H9 (cell line): Measurements from ENCODE around the gene COPB1. TPM values are rescaled to one million over a fixed set of nuclear protein-coding genes. Genes with fewer than 3 reads are reported as not detected.

Experiments
- DNase-seq: peaks from one replicate; pipeline ENCODE4 v3.0.0-alpha.2; 2017
- H2AFZ ChIP-seq: one replicate; pipeline ENCODE4 v1.6.1; 2013; ENCODE audit warnings: mild to moderate bottlenecking, low read length, control low read depth, moderate library complexity
- H2AK5ac ChIP-seq: 2 replicates; pipeline ENCODE4 v1.6.1; 2013; ENCODE audit warnings: low read length, control low read depth, mixed read lengths; ENCODE audit not compliant: insufficient read length
- H2BK120ac ChIP-seq: one replicate; pipeline ENCODE4 v1.6.1; 2013; ENCODE audit warnings: low read depth, mild to moderate bottlenecking, low read length, control low read depth, inconsistent platforms; ENCODE audit not compliant: poor library complexity, severe bottlenecking
- H2BK12ac ChIP-seq: 2 replicates; pipeline ENCODE4 v1.6.1; 2013; ENCODE audit warnings: low read length, control low read depth, mixed read lengths, low read depth; ENCODE audit not compliant: insufficient read length
- H2BK15ac ChIP-seq: 2 replicates; pipeline ENCODE4 v1.6.1; 2013; ENCODE audit warnings: low read depth, low read length, control low read depth
- H2BK20ac ChIP-seq: one replicate; pipeline ENCODE4 v1.6.1; 2013; ENCODE audit warnings: low read depth, mild to moderate bottlenecking, low read length, control low read depth, inconsistent platforms; ENCODE audit not compliant: poor library complexity, severe bottlenecking
- H2BK5ac ChIP-seq: 2 replicates; pipeline ENCODE4 v1.6.1; 2013; ENCODE audit warnings: low read length, control low read depth, mixed read lengths; ENCODE audit not compliant: insufficient read length
- H3K14ac ChIP-seq: 2 replicates; pipeline ENCODE4 v1.6.1; 2013; ENCODE audit warnings: low read length, control low read depth; ENCODE audit not compliant: insufficient read depth
- H3K18ac ChIP-seq: 2 replicates; pipeline ENCODE4 v1.6.1; 2013; ENCODE audit warnings: low read depth, mild to moderate bottlenecking, mixed read lengths, low read length, control low read depth; ENCODE audit not compliant: insufficient read length
- H3K23ac ChIP-seq: 2 replicates; pipeline ENCODE4 v1.6.1; 2013; ENCODE audit warnings: low read length, control low read depth, mixed read lengths, low read depth; ENCODE audit not compliant: insufficient read length
- H3K23me2 ChIP-seq: 2 replicates; pipeline ENCODE4 v1.6.1; 2013; ENCODE audit warnings: low read depth, mild to moderate bottlenecking, mixed read lengths, low read length, control low read depth; ENCODE audit not compliant: insufficient read length, poor library complexity, severe bottlenecking
- H3K27ac ChIP-seq: 2 replicates; pipeline ENCODE4 v1.5.1; 2013; ENCODE audit warnings: low read length, control low read depth, mixed read lengths, low read depth; ENCODE audit not compliant: insufficient read length
- H3K27me3 ChIP-seq: 2 replicates; pipeline ENCODE4 v1.6.1; 2013; ENCODE audit warnings: low read length, control low read depth, inconsistent platforms; ENCODE audit not compliant: insufficient read depth
- H3K4ac ChIP-seq: 2 replicates; pipeline ENCODE4 v1.6.1; 2013; ENCODE audit warnings: low read depth, mild to moderate bottlenecking, control low read depth, inconsistent platforms, low read length, moderate library complexity
- H3K4me1 ChIP-seq: 2 replicates; pipeline ENCODE4 v1.6.1; 2013; ENCODE audit warnings: low read length, control low read depth, inconsistent platforms; ENCODE audit not compliant: insufficient read depth
- H3K4me2 ChIP-seq: 2 replicates; pipeline ENCODE4 v1.6.1; 2013; ENCODE audit warnings: low read length, control low read depth, mixed read lengths; ENCODE audit not compliant: insufficient read length, insufficient read depth
- H3K56ac ChIP-seq: 2 replicates; pipeline ENCODE4 v1.6.1; 2013; ENCODE audit warnings: low read depth, mild to moderate bottlenecking, mixed read lengths, low read length, control low read depth; ENCODE audit not compliant: insufficient read length
- H3K79me1 ChIP-seq: 2 replicates; pipeline ENCODE4 v1.6.1; 2013; ENCODE audit warnings: low read depth, mild to moderate bottlenecking, moderate library complexity, low read length, control low read depth, inconsistent platforms; ENCODE audit not compliant: insufficient read depth, poor library complexity, severe bottlenecking
- H3K79me2 ChIP-seq: 2 replicates; pipeline ENCODE4 v1.6.1; 2013; ENCODE audit warnings: low read length, control low read depth, inconsistent platforms; ENCODE audit not compliant: insufficient read depth
- H3K9ac ChIP-seq: 2 replicates; pipeline ENCODE4 v1.6.1; 2013; ENCODE audit warnings: low read length, control low read depth, mixed read lengths; ENCODE audit not compliant: insufficient read length; ENCODE audit errors: extremely low read depth
- H3K9me3 ChIP-seq: one replicate; pipeline ENCODE4 v1.6.1; 2013; ENCODE audit warnings: low read depth, low read length, inconsistent platforms; ENCODE audit not compliant: control insufficient read depth
- H3T11ph ChIP-seq: one replicate; pipeline ENCODE4 v1.6.1; 2013; ENCODE audit warnings: mild to moderate bottlenecking, low read length, control low read depth, inconsistent platforms
- H4K20me1 ChIP-seq: one replicate; pipeline ENCODE4 v1.6.1; 2013; ENCODE audit not compliant: control insufficient read depth, insufficient read length, insufficient read depth
- H4K5ac ChIP-seq: 2 replicates; pipeline ENCODE4 v1.6.1; 2013; ENCODE audit warnings: low read depth, mild to moderate bottlenecking, mixed read lengths, low read length, control low read depth; ENCODE audit not compliant: insufficient read length
- H4K8ac ChIP-seq: replicated peaks from 2 replicates; pipeline ENCODE4 v1.6.1; 2013; ENCODE audit warnings: low read length, control low read depth, mixed read lengths, low read depth; ENCODE audit not compliant: insufficient read length
- H4K91ac ChIP-seq: 2 replicates; pipeline ENCODE4 v1.6.1; 2013; ENCODE audit warnings: low read depth, mild to moderate bottlenecking, moderate library complexity, mixed read lengths, low read length, control low read depth; ENCODE audit not compliant: insufficient read length
- H3K27ac Mint-ChIP-seq, 3 experiments: 2 replicates in 2 of 3; 3 replicates in 1 of 3; pipeline ENCODE4 v1.8.0; 2020 to 2021; ENCODE audit warnings: mixed read lengths in 3 of 3, mild to moderate bottlenecking in 1 of 3, moderate library complexity in 1 of 3
- H3K27me3 Mint-ChIP-seq: 2 replicates; pipeline ENCODE4 v1.8.0; 2021; ENCODE audit warnings: low read depth, mild to moderate bottlenecking, moderate library complexity, mixed read lengths
- H3K36me3 Mint-ChIP-seq, 3 experiments: 2 replicates in 2 of 3; 3 replicates in 1 of 3; pipeline ENCODE4 v1.8.0; 2020 to 2021; ENCODE audit warnings: low read depth in 3 of 3, mixed read lengths in 3 of 3; ENCODE audit not compliant: insufficient read depth in 1 of 3
- H3K4me1 Mint-ChIP-seq, 2 experiments: 2 replicates each; pipeline ENCODE4 v1.8.0; 2020; ENCODE audit warnings: mixed read lengths in 2 of 2
- H3K4me3 Mint-ChIP-seq, 2 experiments: 2 replicates in 1 of 2; 3 replicates in 1 of 2; pipeline ENCODE4 v1.8.0; 2020 to 2021; ENCODE audit warnings: mild to moderate bottlenecking in 2 of 2, mixed read lengths in 2 of 2, moderate library complexity in 1 of 2
- H3K9me3 Mint-ChIP-seq, 2 experiments: 2 replicates in 1 of 2; 3 replicates in 1 of 2; pipeline ENCODE4 v1.8.0; 2020; ENCODE audit warnings: mild to moderate bottlenecking in 2 of 2, mixed read lengths in 2 of 2, moderate library complexity in 1 of 2
- CTCF ChIP-seq: fragments of 200-600 bp; sonication (generic); conservative IDR thresholded peaks from 3 replicates; pipeline ENCODE4 v1.8.0; 2021; ENCODE audit warnings: antibody characterized with exemption, mild to moderate bottlenecking
- WGBS: extraction: QIAGEN DNeasy Blood & Tissue Kit; methylation state at CpG from one replicate; pipeline ENCODE4 v1.1.7; 2013; ENCODE audit warnings: missing lambda C conversion rate, low lambda C conversion rate, mixed read lengths; ENCODE audit not compliant: insufficient read length; ENCODE audit errors: extremely low coverage; 5-methylcytosine and 5-hydroxymethylcytosine counted together
- total RNA-seq: library from RNA; stranded (reverse); gene quantifications from 2 replicates; pipeline ENCODE4 v1.2.1, GENCODE V29; 2021

Gene COPB1
- total RNA-seq, 1 experiment from 2014 or later = 71.6 TPM

- Histone ChIP-seq H2BK15ac (no peak overlapping the region), H3K4me1 (no peaks in the 10 kb centered on the region), H3K9me3 (no peaks in the 10 kb centered on the region), H4K5ac (no peak overlapping the region), H3K79me2 (peaks cover 7% of the 10 kb centered on the region; the same call in 1 of the 2 replicates), H2BK20ac (no peak overlapping the region), H3K79me1 (no peaks in the 10 kb centered on the region), H3K14ac (peak overlapping the region; percentile 33; the same call in 1 of the 2 replicates), H2BK120ac (no peak overlapping the region), H3K4me2 (peak overlapping the region; percentile 87), H3T11ph (no peak overlapping the region), H3K23me2 (peaks cover 3% of the 10 kb centered on the region), H3K27ac (peak overlapping the region; percentile 52), H3K18ac (peak overlapping the region; percentile 22), H2BK5ac (no peak overlapping the region), H4K8ac (no peak overlapping the region), H2AFZ (peak overlapping the region; percentile 88), H2AK5ac (no peak overlapping the region), H3K56ac (no peak overlapping the region), H3K9ac (peak overlapping the region; percentile 80), H3K4ac (no peak overlapping the region), H3K27me3 (no peaks in the 10 kb centered on the region), H2BK12ac (no peak overlapping the region), H4K91ac (no peak overlapping the region), H4K20me1 (no peaks in the 10 kb centered on the region), H3K23ac (no peak overlapping the region)
- TF ChIP-seq CTCF = no peak
- Mint-ChIP-seq H3K4me3 (peak overlapping the region; percentile 95 to 98), H3K27me3 (no peaks in the 10 kb centered on the region), H3K4me1 (peaks cover 14 to 15% of the 10 kb centered on the region in 2 experiments), H3K9me3 (no peaks in the 10 kb centered on the region), H3K36me3 (peaks cover 11 to 23% (median 19%) of the 10 kb centered on the region in 3 experiments; a peak in 6 of 7 replicates), H3K27ac (peak overlapping the region; percentile 83 to 97 (median 97); a peak in 6 of 7 replicates)
- DNase-seq = no peak
- WGBS = no CpG with 5 or more reads among the region's 11 CpGs
Observed at GRCh38 chr11:14520747-14521151, 21.1 kb upstream of the COPB1 start.
